LNCAP (cell line): ENCODE data around the gene CAMSAP3.

Experiments
- CTCF ChIP-seq: fragments of 450-650 bp; IDR thresholded peaks from 2 replicates; pipeline ENCODE4 v1.5.1; 2017; ENCODE audit warnings: mild to moderate bottlenecking

CAMSAP3 gene

GRCh38 chr19:7595466-7596133 is at the start of gene CAMSAP3:
Gene CAMSAP3, plus strand, starts transcription at chr19:7595863. Its CDS starts 140 bp downstream, at chr19:7596003.
- no peak for TF ChIP-seq CTCF

GRCh38 chr19:7545904-7546303 is 49.8 kb upstream of the CAMSAP3 start:
- TF ChIP-seq CTCF = no peak

- no peak for TF ChIP-seq CTCF
Observed at GRCh38 chr19:7547159-7547558, 48.5 kb upstream of the CAMSAP3 start.

- no peak for TF ChIP-seq CTCF
Observed at GRCh38 chr19:7549429-7550148, 46.1 kb upstream of the CAMSAP3 start.

- no peak for TF ChIP-seq CTCF
Observed at GRCh38 chr19:7550169-7550770, 45.4 kb upstream of the CAMSAP3 start.

- TF ChIP-seq CTCF = no peak
Observed at GRCh38 chr19:7550987-7551761, 44.5 kb upstream of the CAMSAP3 start.

- TF ChIP-seq CTCF = no peak
Observed at GRCh38 chr19:7552781-7553180, 42.9 kb upstream of the CAMSAP3 start.
